NOMO-1 treated with DMSO at 0.1 percent for 48 hours (cell line): Measurements from ENCODE around the gene NDEL1.

Source experiments
- DNase-seq: peaks from one replicate; lab custom pipeline; 2025; ENCODE audit not compliant: unreplicated experiment; lab: John Stamatoyannopoulos, UW

Gene NDEL1

GRCh38 chr17:8477171-8477570, 41.5 kb downstream of the NDEL1 start:
- DNase-seq: no peak

- DNase-seq: no peak
Observed at GRCh38 chr17:8477715-8478441, 42.2 kb downstream of the NDEL1 start.

- no peak for DNase-seq
Observed at GRCh38 chr17:8479431-8479947, 43.8 kb downstream of the NDEL1 start.

- no peak for DNase-seq
Observed at GRCh38 chr17:8480011-8480976, 44.6 kb downstream of the NDEL1 start.

GRCh38 chr17:8481089-8481488, 45.4 kb downstream of the NDEL1 start:
- DNase-seq: no peak

GRCh38 chr17:8481703-8482102, 46.0 kb downstream of the NDEL1 start:
- DNase-seq: no peak

GRCh38 chr17:8482546-8482945, 46.9 kb downstream of the NDEL1 start:
- DNase-seq: no peak

GRCh38 chr17:8484465-8484864, 48.8 kb downstream of the NDEL1 start:
- no peak for DNase-seq

- no peak for DNase-seq
Observed at GRCh38 chr17:8485491-8485890, 49.8 kb downstream of the NDEL1 start.

GRCh38 chr17:8487130-8487645, 51.5 kb downstream of the NDEL1 start:
- DNase-seq: no peak

GRCh38 chr17:8487743-8488142, 52.1 kb downstream of the NDEL1 start:
- no peak for DNase-seq

GRCh38 chr17:8488491-8488890, 52.8 kb downstream of the NDEL1 start:
- DNase-seq: no peak

GRCh38 chr17:8488901-8489300, 53.2 kb downstream of the NDEL1 start:
- DNase-seq: no peak

- no peak for DNase-seq
Observed at GRCh38 chr17:8489841-8490240, 54.2 kb downstream of the NDEL1 start.

- no peak for DNase-seq
Observed at GRCh38 chr17:8490256-8491023, 54.8 kb downstream of the NDEL1 start.

- DNase-seq: no peak
Observed at GRCh38 chr17:8492121-8492520, 56.4 kb downstream of the NDEL1 start.

- DNase-seq: no peak
Observed at GRCh38 chr17:8494021-8494420, 58.3 kb downstream of the NDEL1 start.

- no peak for DNase-seq
Observed at GRCh38 chr17:8494506-8495111, 58.9 kb downstream of the NDEL1 start.

GRCh38 chr17:8496081-8496480, 60.4 kb downstream of the NDEL1 start:
- no peak for DNase-seq

- no peak for DNase-seq
Observed at GRCh38 chr17:8499171-8499570, 63.5 kb downstream of the NDEL1 start.

GRCh38 chr17:8499614-8500013, 63.9 kb downstream of the NDEL1 start:
- no peak for DNase-seq
